GM12878 (cell line): Measurements from ENCODE around the gene TSPAN10. TPM values are rescaled to one million over a fixed set of nuclear protein-coding genes. Genes with fewer than 3 reads are reported as not detected.

Experiments
- ATAC-seq: fragments of 200-7000 bp; cut with Tn5 transposase; 3 replicates; pipeline ENCODE4 v1.9.1; 2020; ENCODE audit warnings: mild to moderate bottlenecking, moderate library complexity
- BruUV-seq: library from RNA; stranded (reverse); fragments of 400-500 nt; replicated peaks from 2 replicates; lab custom pipeline; 2021; lab: Mats Ljungman, UMichigan
- CTCF ChIA-PET: fragments of 300-600 bp; sonication (Branson Sonifier 250); formaldehyde crosslinking; extraction: SDS; loops from one replicate; lab custom pipeline; 2021; ENCODE audit warnings: inconsistent platforms; lab: Yijun Ruan, JAX
- POLR2A ChIA-PET: fragments of 350-600 bp; formaldehyde crosslinking; extraction: SDS; loops from one replicate; lab custom pipeline; 2021; ENCODE audit warnings: inconsistent platforms; lab: Charles Lee
- RAD21 ChIA-PET: fragments of 300-600 bp; sonication (Branson Sonifier 250); formaldehyde crosslinking; loops from one replicate; lab custom pipeline; 2023; ENCODE audit warnings: antibody characterized with exemption; ENCODE audit not compliant: unreplicated experiment; lab: Charles Lee
- SMC1A ChIA-PET: fragments of 300-600 bp; sonication (Branson Sonifier 250); formaldehyde crosslinking; loops from one replicate; lab custom pipeline; 2023; ENCODE audit not compliant: unreplicated experiment, uncharacterized antibody; lab: Charles Lee
- DNase-seq: peaks from one replicate; pipeline ENCODE4 v3.0.0-alpha.2; 2011; ENCODE audit warnings: low read depth, low spot score
- FAIRE-seq: peaks from 3 replicates; lab custom pipeline; 2011; peaks lifted over from hg19 to GRCh38; lab: Jason Lieb, UNC
- H2AFZ ChIP-seq: 2 replicates; pipeline ENCODE4 v1.6.0; 2011; ENCODE audit warnings: low read depth, low read length, control low read depth; ENCODE audit not compliant: control insufficient read depth
- H3K27ac ChIP-seq: 2 replicates; pipeline ENCODE4 v1.5.1; 2011; ENCODE audit warnings: control low read depth; ENCODE audit not compliant: control insufficient read depth, insufficient read depth
- H3K27me3 ChIP-seq, 2 experiments: replicated peaks in 1 of 2; 2 replicates each; pipeline versions ENCODE4 v1.6.0 to v1.6.1; 2011; ENCODE audit warnings: low read length in 1 of 2; ENCODE audit not compliant: control insufficient read depth in 2 of 2, insufficient read depth in 2 of 2
- H3K36me3 ChIP-seq, 2 experiments: 2 replicates each; pipeline ENCODE4 v1.5.1; 2011; ENCODE audit warnings: low read length in 1 of 2; ENCODE audit not compliant: control insufficient read depth in 2 of 2, insufficient read depth in 2 of 2
- H3K4me1 ChIP-seq: 2 replicates; pipeline ENCODE4 v1.6.1; 2011; ENCODE audit warnings: mild to moderate bottlenecking, low read length, moderate library complexity, mixed read lengths; ENCODE audit not compliant: control insufficient read depth, insufficient read depth
- H3K4me2 ChIP-seq: 2 replicates; pipeline ENCODE4 v1.6.0; 2011; ENCODE audit warnings: control low read depth; ENCODE audit not compliant: control insufficient read depth, insufficient read depth
- H3K4me3 ChIP-seq: fragments of 200-600 bp; sonication (generic); 2 replicates; pipeline ENCODE4 v1.5.1; 2016
- H3K79me2 ChIP-seq: 2 replicates; pipeline ENCODE4 v1.6.0; 2011; ENCODE audit warnings: low read length; ENCODE audit not compliant: control insufficient read depth, insufficient read depth
- H3K9ac ChIP-seq: 2 replicates; pipeline ENCODE4 v1.8.0; 2011; ENCODE audit warnings: low read length, control low read depth, mixed read lengths; ENCODE audit not compliant: control insufficient read depth, insufficient read depth
- H3K9me3 ChIP-seq: replicated peaks from 3 replicates; pipeline ENCODE4 v1.5.1; 2011; ENCODE audit warnings: mild to moderate bottlenecking, low read length; ENCODE audit not compliant: control insufficient read depth, insufficient read depth
- H4K20me1 ChIP-seq: 2 replicates; pipeline ENCODE4 v1.6.0; 2011; ENCODE audit not compliant: control insufficient read depth, insufficient read depth
- ATF2 ChIP-seq: IDR thresholded peaks from 2 replicates; pipeline ENCODE4 v1.6.1; 2012; ENCODE audit warnings: low read length, inconsistent platforms
- BCLAF1 ChIP-seq: fragments of 450-650 bp; IDR thresholded peaks from 2 replicates; pipeline ENCODE4 v1.6.1; 2017; ENCODE audit warnings: antibody characterized with exemption, mild to moderate bottlenecking, moderate library complexity
- CHD2 ChIP-seq: IDR thresholded peaks from 2 replicates; pipeline ENCODE4 v1.6.1; 2011; ENCODE audit warnings: low read depth, low read length, improper control_type of control experiment, borderline replicate concordance
- ESRRA ChIP-seq: IDR thresholded peaks from 2 replicates; pipeline ENCODE4 v1.6.1; 2012; ENCODE audit warnings: mild to moderate bottlenecking, low read length, improper control_type of control experiment
- HCFC1 ChIP-seq: fragments of 150-350 bp; IDR thresholded peaks from 2 replicates; pipeline ENCODE4 v1.6.1; 2014; ENCODE audit warnings: low read length
- PBX3 ChIP-seq: IDR thresholded peaks from 2 replicates; pipeline ENCODE4 v1.6.1; 2011; ENCODE audit warnings: mild to moderate bottlenecking, low read depth, low read length, moderate library complexity; ENCODE audit not compliant: insufficient replicate concordance
- POLR2AphosphoS2 ChIP-seq: IDR thresholded peaks from 2 replicates; pipeline ENCODE4 v1.6.1; 2011; ENCODE audit warnings: low read depth, mild to moderate bottlenecking, low read length, improper control_type of control experiment, moderate library complexity
- POU2F2 ChIP-seq: IDR thresholded peaks from 3 replicates; pipeline ENCODE4 v1.6.1; 2011; ENCODE audit warnings: low read depth, mild to moderate bottlenecking, low read length, borderline replicate concordance
- USF1 ChIP-seq: IDR thresholded peaks from 2 replicates; pipeline ENCODE4 v1.6.1; 2011; ENCODE audit warnings: borderline replicate concordance, low read depth, mild to moderate bottlenecking, moderate library complexity, mixed read lengths, low read length; ENCODE audit not compliant: insufficient read depth; ENCODE audit errors: extremely low read length
- WGBS: methylation state at CpG from one replicate; pipeline ENCODE4 v1.1.6; 2016; ENCODE audit warnings: low lambda C conversion rate; ENCODE audit not compliant: insufficient replicate concordance, insufficient coverage; ENCODE audit errors: missing lambda C conversion rate; 5-methylcytosine and 5-hydroxymethylcytosine counted together
- in situ Hi-C: fragments of 300-500 bp; cut with MboI; formaldehyde crosslinking; loops from 9 replicates; pipeline ENCODE4 v1.14.3; 2018; ENCODE audit warnings: mixed read lengths
- intact Hi-C: fragments of 100-400 bp; cut with micrococcal nuclease; formaldehyde crosslinking; loops from one replicate; pipeline ENCODE4 v1.14.2; 2022; ENCODE audit not compliant: unreplicated experiment
- polyA plus RNA-seq, 11 experiments: library from polyadenylated mRNA; depleted of rRNA in 4 of 11; unstranded in 6 of 11; stranded (reverse) in 5 of 11; fragments of >200 nt; fragmentation: Nextera tagmentation in 4 of 11; fragmentation: Illumina TruSeq in 1 of 11; extraction: Ambion mirVana in 4 of 11; extraction: Trizol in 1 of 11; gene quantifications; 1 replicate in 1 of 11; 2 replicates in 10 of 11; pipeline versions ENCODE4 v1.2.1 to v1.2.3, GENCODE V29; 2011 to 2016; ENCODE audit warnings: inconsistent platforms in 2 of 11, missing spikeins in 2 of 11, low read depth in 1 of 11
- total RNA-seq, 4 experiments: library from RNA; depleted of rRNA in 3 of 4; stranded (reverse); fragments of >200 nt in 3 of 4; fragmentation: Illumina TruSeq in 1 of 4; extraction: Trizol in 1 of 4; gene quantifications; 2 replicates each; pipeline versions ENCODE4 v1.2.1 to v1.2.3, GENCODE V29; 2013 to 2021

TSPAN10 gene
- total and polyA plus RNA-seq, 10 of the 15 experiments (the other 5 are each of a cell fraction or from before 2014, with no cell fraction given) = 0.13 to 0.82 (median 0.43) TPM

GRCh38 chr17:81590121-81590520, 46.9 kb upstream of the TSPAN10 start:
- H3K27ac ChIP-seq = no peak overlapping the region
- no peak for TF ChIP-seq PBX3
- ChIA-PET POLR2A (no interaction called here), CTCF (no interaction called here), RAD21 (no interaction called here), SMC1A (no interaction called here)
- H3K9me3 ChIP-seq = no peaks in the 10 kb centered on the region
- 94% methylated on average over 8 of the region's 8 CpGs for WGBS
- peaks cover 3% of the 10 kb centered on the region; the same call in 1 of the 2 replicates for H4K20me1 ChIP-seq
- no TSS peak for BruUV-seq
- H2AFZ ChIP-seq = no peak overlapping the region
- H3K4me1 ChIP-seq = no peaks in the 10 kb centered on the region
- no peak overlapping the region for H3K9ac ChIP-seq
- no peaks in the 10 kb centered on the region for H3K79me2 ChIP-seq
- no peak overlapping the region for H3K4me2 ChIP-seq
- H3K36me3 ChIP-seq = peaks cover 25 to 34% of the 10 kb centered on the region in 2 experiments
- intact Hi-C loops = no loop called here
- H3K27me3 ChIP-seq = no peaks in the 10 kb centered on the region
- in situ Hi-C loops = no loop called here
- no peak for ATAC-seq
- no peak overlapping the region for H3K4me3 ChIP-seq
- FAIRE-seq = no peak
- no peak for DNase-seq

- peaks cover 3% of the 10 kb centered on the region; the same call in 1 of the 2 replicates for H4K20me1 ChIP-seq
- in situ Hi-C loops = no loop called here
- no peak overlapping the region for H3K4me3 ChIP-seq
- intact Hi-C loops = no loop called here
- H2AFZ ChIP-seq = no peak overlapping the region
- no peak for FAIRE-seq
- H3K79me2 ChIP-seq = no peaks in the 10 kb centered on the region
- no peaks in the 10 kb centered on the region for H3K4me1 ChIP-seq
- no peaks in the 10 kb centered on the region for H3K27me3 ChIP-seq
- H3K27ac ChIP-seq = no peak overlapping the region
- ChIA-PET RAD21 (no interaction called here), POLR2A (no interaction called here), SMC1A (no interaction called here), CTCF (no interaction called here)
- BruUV-seq = TSS peak; percentile 6
- DNase-seq = no peak
- H3K9me3 ChIP-seq = no peaks in the 10 kb centered on the region
- no peak overlapping the region for H3K4me2 ChIP-seq
- ATAC-seq = no peak
- 95% methylated on average over 14 of the region's 14 CpGs for WGBS
- H3K9ac ChIP-seq = no peak overlapping the region
- peaks cover 20 to 32% of the 10 kb centered on the region in 2 experiments for H3K36me3 ChIP-seq
- no peak for TF ChIP-seq POU2F2
- no peak for TF ChIP-seq ESRRA
- no peak for TF ChIP-seq CHD2
- TF ChIP-seq HCFC1 = no peak
- TF ChIP-seq BCLAF1 = no peak
- TF ChIP-seq USF1 = no peak
- TF ChIP-seq ATF2 = no peak
- TF ChIP-seq POLR2AphosphoS2 = no peak
These were observed 45.0 kb upstream of the TSPAN10 start for GRCh38 chr17:81591971-81592370.
